ENCODE measurements around the gene SLC25A26.

SLC25A26 gene

DNA sequence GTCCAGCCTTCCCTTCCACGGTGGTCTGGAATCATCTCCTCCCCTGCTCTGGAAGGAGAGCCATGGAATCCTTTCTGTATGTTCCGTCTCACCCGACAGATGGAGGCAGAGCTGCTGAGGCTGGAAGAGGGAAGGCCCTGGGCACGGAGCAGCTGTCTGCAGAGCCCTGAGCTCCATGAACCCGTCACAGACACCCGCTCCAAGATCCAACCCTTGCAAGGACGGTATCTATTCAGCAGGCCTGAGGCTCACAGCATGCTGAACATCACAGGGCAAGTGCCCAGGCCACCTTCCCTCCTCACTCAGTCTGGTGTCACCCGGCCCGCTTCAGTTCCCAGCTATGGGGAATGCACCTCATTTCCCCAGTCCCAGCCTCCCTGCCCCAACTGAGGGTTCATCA is 176.1 kb downstream of the SLC25A26 start:
- no peak for DNase-seq (ENCODE audit: low read depth)

DNA sequence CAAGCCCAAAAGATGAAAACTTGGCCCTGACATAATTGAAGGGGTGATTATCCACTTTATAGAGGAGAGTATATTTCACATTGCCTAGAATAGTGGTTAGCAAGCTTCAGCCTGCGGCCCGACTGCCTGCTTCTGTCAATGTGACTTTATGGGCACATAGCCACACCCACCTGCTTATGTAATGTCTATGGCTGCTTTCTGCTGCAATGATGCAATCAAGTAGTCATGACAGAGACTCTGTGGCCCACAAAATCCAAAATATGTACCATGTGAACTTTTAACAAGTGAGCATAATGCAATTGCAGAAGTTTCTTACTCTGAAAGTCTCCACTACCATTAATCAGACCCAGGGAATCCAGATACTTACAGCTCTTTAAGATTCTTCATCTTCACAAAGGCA is 176.9 kb downstream of the SLC25A26 start:
- no peak for DNase-seq (ENCODE audit: low read depth)

DNA sequence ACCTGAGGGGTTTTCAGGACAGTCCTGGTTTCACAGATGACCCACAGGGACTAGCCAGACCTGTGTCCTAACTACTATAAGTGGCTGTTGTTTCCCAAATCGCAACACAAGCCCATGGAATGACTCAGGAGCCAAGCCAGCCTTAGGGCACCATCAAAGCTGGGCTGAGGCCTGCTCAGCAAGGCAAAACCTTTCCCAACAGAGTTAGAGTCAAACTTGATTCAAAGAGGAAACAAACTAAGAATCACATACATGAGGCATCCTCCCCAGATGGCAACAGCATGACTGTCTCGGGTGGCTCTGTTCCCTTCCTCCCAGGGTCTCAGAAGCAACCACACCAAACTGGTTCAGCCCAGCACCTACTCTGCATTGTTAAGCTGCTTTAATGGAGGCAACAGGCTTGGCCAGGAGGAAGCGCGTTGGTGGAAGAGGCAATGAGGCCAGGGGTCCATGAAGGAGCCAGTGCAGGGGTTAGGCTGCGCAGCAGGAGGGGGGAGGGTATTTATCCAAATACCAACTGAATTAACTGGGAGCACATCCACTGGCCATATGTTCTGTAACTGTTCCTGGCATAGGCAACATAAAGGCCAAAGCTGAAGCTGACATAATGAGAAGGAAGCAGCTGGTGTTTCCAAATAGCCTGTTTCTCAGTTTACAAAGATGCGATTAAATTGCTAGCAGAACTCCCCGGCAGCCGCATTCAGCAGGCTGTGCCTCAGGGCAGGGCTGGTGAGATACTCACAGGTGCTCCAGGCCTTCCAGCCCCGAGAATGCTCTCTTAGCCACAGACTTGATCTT is 177.6 kb downstream of the SLC25A26 start:
- DNase-seq (ENCODE audit: low read depth), result no peak

DNA sequence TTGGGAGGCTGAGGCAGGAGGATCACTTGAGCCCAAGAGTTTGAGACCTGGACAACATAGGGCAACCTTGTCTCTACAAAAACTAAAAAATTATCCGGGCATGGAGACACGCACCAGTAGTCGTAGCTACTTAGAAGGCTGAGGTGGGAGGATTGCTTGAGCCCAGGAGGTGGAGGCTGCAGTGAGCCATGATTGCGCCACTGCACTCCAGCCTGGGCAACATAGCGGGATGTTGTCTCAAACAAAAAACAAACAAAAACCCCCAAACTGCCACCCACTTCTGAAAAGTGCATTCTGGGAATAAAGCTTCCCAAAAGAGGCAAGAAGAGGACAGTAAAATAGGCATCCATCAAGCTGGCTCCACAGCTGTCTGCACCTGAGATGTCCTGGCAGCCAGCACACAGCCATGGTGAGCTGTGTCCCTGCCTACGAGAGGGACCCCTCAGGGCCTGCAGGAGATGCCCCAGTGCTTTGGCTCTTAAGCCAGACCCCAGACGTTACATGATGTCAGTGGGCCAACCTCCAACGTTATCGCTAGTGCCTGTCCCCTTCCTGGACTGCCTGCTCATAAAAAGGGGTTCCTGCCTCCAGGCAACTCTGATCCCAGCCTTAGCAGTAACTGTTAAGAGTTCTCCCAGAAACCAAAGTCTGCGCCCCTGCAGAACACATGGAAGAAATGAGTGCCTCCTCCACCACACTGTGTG is 178.9 kb downstream of the SLC25A26 start:
- no peak for DNase-seq (ENCODE audit: low read depth)

DNA sequence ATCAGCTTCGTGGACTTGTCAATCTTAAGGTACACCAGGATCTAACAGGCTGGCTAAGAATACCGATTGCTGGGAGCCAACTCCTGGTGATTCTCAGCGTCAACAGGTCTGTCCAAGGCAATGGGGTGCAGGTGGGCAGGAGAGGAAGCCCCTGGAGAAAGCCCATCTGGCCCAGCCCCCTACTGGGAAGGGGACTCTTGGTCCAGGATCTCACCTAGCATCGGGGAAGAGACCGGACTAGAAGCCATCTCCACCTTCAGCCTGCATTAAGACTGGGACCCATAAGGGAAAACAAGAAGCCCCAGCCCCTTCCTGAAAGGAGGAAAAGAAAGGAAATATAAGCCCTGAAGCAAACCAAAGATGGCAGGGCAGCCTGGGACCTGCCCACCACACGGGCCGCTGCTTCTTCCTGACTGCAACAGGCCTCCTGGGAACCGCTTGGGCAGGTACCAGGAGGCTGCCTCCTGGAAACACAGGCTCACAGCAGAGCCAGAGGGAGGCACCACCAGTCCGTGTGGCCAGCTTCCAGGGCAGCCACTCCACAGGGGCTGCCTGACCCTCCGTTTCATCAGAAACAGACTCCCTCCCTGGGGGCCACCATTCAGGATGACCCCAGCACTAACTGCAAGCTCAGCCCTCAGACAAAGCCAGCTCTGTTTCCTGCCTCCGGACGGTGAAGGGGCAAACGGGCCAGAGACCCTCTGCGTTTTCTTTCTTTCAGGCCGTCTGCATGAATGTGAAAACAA is 179.8 kb downstream of the SLC25A26 start:
- DNase-seq (ENCODE audit: low read depth), result no peak

DNA sequence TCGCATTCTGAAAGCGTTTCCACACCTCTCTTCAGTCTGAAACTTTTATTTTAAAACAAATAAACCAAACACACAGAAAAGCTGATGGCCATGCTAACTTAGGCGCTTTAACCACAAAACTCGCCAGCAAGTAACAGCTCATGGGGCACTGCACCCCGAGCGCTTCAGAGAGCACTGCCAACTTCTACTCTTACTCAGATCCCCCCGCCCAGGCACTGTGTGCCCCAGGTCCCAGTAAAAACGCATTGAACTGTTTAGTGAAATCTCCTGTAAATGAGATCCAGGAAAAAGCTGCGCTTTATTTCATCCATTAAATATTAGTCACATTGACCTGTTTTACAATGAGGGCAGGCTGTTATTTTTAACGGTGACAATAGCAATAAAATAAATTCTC is 180.4 kb downstream of the SLC25A26 start:
- DNase-seq (ENCODE audit: low read depth), result no peak

DNA sequence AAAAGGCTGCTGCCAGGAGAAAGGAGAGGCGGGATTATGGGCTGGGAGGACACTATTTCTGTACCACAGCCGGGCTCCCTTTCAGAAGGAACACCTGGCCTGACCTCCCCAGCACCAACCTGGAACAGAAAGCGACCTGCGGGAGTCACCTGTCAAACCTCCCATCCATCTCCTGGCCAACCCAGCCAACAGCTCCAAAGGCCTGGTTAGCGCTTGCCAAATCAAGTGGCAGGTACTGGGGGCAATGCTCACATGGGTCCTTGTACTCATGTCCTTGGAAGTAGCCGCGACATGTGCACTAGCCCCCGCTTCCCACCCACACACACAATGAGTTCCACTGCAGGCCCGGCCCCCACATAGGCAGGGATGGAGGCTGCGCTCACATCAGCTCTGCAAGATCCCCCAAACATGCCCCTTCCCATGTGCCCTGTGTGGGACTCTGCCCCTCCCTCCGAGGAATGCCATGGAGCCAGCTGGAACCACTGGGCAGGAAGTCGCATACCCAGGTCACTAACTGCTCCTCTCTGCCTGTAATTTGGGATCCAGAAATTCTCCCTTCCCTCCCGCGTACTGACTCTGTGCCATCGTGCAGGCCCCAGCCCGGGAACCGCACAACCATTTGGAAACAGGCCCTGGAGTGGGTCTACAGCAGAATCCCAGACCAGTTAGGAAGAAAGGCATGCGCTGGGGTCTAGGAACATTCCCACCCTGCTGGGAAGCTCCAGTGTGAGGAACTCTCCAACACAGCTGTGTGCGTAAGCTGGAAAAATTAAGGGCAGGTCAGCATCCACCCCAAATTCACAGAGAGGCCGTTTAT is 181.1 kb downstream of the SLC25A26 start:
- DNase-seq (ENCODE audit: low read depth), result no peak

DNA sequence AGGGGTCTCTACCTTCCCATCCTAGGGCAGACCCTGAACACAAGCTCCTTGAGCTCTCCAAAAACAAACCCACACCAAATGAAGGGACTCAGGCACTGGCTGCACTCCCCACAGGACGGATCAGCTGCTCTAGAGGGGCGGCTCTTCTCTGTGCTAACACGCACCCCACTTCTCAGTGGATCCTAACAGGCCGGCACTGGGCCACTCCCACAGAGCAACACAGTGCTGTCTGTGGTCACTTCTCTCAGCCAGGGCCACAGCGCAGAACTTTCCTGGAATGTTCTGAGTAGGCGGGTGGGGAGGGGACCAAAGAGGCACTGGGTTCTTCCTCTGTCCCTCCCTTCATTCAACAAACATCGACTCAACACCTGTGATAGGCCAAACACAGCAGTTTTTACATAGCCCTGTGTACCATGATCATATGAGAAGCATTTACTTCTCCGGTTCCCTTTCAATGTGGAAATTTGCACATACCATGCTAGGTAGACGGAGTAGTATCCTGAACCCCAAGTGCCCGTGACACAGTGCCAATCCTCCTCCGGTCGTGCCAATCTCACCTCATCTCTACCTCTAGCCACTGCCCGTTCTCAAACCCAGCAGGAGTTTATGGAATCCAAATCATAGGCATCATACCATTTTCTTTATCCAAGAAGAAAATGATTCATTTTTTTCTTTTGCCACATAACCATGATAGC is 181.9 kb downstream of the SLC25A26 start:
- DNase-seq (ENCODE audit: low read depth), result no peak

DNA sequence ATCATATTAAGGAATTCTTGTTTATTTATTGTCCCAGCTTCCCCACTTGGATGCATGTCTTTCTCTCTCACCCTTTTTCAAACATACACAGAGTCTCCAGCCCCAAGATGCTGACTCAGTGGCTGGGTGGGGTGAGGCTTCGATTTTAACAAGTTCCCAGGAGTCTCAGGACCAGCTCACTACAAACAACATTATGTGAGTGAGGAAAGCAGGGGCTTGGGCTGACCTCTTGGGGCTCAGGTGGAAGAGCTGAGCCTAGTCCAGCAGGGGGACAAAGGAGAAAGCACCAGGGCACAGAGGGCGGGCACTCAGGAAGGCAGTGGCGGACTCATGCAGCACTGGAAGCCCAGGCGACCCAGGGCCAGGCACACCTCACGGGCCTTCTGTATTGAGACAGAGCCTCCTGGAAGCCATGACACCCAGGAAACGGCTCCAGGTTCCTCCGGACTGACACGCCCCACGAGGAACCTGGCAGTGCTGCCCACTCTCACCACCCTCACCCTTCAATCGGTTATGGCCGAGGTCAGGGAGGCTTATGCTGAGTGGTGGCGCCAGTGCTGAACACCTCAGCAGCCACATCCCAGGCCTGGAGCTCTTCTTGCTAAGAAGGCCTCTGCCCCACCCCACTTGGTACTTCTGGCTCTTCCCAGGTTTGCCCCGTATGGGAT is 182.7 kb downstream of the SLC25A26 start:
- no peak for DNase-seq (ENCODE audit: low read depth)

DNA sequence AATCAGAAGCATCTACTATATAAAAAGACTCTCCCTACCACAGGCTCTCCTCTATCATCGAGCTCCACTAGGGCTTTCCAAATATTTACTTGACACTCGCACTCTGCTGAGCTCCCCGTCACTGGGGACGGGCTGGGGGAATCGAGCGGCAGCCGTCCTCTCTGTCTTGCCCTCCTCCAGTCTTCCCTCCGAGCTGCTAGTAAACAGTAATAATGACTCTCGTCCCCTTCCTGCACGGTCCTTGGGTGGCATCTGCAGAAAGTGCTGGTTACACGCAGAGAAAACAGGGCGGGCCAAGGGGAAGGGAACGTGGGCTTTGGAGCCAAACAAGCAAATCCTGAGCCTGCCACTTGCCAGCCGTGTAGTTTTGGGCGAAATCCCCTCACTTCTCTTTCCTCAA is 183.4 kb downstream of the SLC25A26 start:
- no peak for DNase-seq (ENCODE audit: low read depth)

DNA sequence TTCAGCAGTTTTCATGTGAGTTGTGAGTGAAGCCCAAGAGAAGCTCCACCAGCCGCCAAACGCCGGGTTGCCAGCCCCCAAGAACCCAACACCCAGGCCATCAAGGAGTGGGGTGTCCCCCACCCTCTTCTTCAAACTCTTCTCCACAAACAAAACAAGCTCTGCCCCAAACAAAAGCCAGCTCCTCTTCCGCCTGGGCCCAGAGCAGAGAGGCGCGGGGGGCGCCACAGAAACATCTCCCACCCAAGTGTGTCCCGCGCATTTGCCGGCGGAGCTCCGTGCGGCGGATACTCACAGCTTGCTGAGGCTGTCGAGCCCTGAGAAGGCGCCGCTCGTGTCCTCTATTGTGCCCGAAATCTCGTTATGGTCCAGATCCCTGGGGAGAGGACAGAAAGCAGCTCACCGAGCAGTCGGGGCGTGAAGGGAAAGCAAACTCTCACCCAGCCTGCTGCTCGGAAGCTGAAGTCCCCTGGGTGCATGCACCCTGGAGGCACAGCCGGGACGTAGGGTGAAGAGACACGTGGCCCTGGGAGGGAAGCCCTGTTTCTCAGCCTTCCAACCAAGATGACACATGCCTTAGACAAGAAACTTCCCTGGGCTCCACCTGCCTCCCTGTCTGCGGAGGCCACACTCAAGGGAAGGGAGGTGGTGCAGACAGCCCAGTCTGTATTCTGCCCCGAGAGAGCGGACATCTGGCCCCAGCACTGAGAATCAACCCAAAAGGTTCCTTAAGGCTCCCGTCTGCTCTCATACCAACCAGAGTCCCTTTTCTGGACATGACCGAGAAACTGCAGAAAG is 184.3 kb downstream of the SLC25A26 start:
- DNase-seq (ENCODE audit: low read depth), result no peak

DNA sequence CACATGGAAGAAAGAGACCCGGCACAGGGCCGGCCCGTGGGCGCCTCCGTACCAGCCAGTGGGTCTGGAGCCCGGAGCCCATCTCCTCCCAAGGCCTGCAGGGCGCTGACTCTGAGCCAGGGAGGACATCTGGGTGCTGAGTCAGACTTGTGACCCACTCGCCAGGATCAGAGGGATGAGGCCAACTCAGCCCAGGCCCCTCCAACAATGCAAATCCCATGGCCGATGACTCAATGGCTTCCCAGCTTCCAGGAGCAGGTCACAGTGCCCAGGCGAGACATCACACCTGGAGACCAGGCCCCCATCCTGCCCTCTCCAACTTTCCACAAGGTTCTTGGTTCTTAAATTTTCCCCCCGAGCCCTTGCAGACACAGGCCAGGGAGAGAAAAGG is 184.9 kb downstream of the SLC25A26 start:
- no peak for DNase-seq (ENCODE audit: low read depth)

DNA sequence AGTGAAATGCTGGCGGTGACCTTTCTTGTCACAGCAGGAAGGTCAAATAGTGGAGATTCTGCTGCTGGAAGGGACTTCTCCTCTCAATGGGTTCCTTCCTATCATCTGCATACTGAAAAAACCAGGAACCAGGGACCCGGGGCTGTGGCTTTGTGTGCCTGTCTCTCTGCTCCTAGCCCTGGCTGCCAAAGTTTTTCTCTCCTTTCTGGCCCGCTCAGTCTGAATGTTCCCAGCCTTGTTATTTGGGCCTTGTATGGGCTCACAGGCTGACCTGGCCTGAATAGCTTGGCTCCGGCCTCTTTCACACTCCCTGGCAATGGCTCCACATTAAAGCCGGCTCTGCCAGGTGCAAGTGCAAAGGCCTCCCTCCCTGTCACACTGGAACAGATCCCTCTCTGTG is 185.4 kb downstream of the SLC25A26 start:
- DNase-seq (ENCODE audit: low read depth), result no peak

DNA sequence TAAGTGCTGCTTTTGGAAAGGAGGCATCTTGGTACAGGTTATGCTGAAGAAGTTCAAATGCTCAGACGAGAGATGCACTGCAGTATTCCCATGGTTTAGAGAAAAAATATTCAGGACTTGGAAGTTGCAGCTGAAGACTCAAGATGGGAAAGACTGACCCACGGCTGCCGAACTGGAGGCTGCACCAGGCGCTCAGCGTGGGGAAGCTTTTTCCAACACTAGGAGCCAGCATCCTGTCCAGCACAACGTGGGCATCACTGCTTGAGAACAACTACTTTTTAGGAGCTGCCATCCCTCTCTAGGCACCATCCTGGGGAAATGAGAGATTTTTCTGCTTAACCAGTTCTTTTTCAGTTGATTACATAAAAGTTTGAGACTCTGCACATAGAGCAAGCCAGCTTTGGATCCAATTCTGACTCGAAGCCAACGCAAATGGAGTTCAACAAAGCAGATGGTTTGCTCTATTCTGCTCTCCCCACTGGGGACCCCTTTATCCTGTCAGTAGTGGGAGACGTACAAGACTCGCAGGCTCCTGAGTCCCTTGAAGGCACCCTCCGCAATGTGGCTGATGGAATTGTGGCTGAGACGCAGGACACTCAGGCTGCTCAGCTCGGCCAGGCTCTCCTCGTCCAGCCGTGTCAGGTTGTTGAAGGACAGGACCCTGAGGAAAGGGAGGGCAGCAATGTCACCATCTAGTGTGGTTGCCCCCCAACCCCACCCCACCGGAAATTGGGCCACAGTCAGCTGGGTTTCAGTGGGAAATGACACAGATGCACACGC is 186.2 kb downstream of the SLC25A26 start:
- DNase-seq (ENCODE audit: low read depth), result no peak

DNA sequence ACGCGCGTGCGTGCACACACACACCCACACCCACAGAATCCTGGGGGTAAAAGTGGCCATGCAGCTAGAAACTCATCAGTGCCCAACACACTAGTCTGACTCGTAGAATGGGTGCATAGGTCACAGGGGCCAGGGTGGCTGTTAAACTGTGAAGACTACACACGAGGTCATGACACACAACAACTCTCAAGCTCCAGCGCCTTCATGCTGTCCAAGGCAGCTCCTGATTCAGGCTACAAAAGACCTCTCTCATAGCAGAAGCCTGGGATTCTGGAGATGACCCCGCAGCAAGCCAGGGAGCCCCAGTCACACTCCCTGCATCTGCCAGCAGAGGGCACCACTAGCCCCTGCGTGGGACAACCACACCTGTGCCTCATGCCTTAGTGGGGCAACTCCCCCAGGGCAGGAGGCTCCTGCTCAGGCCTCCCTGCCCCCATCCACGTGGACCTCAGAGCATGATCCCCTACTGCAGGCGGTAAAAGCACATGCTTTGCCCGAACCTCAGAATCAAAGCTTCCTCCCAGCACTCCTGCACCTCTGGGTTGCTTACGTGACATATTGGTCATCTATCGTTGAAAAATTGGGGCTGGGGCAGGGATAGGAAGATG is 186.9 kb downstream of the SLC25A26 start:
- peak; percentile 50 for DNase-seq (ENCODE audit: low read depth)

DNA sequence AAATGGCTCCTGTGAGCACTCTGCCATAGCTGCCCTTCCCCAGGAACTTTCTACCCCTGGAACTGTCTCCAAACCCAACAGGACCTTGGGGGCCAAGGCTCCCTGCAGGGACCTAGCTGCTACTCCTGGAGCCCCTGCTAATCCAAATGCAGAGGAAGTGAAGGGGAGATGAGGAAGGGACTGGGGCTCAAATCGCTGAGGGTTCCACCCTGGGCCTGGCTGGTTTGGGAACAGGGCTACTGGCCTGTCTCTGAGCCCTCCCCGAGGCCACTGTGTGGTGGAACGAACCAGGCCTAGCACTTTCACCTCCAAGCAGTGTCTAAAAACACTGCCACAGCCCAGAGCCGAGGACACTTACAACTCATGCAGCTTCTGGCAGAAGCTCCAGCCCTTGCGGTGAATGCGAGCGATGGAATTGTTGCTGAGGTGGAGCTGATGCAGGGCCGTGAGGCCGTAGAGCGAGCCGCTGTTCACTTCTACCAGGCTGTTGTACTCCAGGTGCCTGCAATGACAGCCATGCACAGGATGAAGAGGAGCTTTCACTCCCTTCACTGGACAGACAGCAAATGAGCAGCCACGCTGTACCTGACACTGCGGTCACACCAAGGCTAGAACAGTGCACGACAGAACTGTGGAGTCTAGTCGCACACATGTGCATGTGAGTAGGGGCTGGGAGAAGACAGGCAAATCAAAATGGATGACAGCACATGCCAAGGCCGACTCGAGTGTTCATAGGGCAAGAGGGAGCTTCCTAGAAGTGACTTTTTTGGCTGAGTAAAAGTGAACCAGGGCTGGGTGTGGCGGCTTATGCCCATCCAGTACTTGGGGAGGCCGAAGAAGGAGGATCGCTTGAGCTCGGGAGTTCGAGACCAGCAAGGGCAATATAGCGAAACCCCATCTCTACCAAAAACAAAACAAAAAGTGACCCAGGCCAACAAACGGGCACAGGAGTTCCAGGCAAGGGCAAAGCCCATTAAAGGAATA is 189.3 kb downstream of the SLC25A26 start:
- DNase-seq (ENCODE audit: low read depth), result no peak

DNA sequence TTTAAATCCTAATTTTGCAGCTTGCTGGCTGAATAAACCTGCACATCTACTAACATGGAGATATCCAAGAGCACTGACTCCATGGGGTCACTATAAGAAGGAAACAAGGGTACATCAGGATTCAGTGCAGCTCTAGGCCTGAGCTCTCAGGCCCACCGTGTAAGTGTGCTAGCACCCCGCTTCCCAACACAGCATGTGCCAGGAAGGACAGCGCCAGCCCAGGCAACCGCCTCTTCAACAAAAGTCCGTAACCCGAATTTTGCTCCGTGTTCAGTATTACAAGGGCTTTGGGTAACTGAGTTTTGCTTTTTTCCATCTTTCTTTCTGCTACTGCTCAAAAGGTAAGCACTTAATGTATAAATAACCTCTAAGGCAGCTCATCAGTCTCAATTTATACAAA is 190.2 kb downstream of the SLC25A26 start:
- no peak for DNase-seq (ENCODE audit: low read depth)

DNA sequence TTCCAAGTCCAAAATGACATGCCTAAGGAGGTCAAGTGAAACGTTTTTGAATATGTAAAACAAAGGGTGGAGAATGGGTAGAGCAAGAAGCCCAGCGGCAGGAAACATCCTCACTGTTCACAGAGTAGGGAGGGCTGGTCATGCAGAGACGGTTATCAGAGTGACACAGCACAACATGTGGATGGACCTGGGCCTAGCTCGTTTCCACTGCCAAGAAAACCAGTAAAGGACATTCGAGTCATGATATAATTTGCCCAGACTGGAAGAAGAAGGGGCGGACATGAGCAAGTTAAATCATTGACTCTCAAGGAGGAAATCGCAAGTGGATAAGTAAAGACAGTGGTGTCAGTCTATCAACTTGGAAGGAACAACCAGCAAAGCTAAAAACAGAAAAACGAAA is 190.7 kb downstream of the SLC25A26 start:
- no peak for DNase-seq (ENCODE audit: low read depth)
